ENCODE measurements around the gene PBX2.

PBX2 gene

DNA sequence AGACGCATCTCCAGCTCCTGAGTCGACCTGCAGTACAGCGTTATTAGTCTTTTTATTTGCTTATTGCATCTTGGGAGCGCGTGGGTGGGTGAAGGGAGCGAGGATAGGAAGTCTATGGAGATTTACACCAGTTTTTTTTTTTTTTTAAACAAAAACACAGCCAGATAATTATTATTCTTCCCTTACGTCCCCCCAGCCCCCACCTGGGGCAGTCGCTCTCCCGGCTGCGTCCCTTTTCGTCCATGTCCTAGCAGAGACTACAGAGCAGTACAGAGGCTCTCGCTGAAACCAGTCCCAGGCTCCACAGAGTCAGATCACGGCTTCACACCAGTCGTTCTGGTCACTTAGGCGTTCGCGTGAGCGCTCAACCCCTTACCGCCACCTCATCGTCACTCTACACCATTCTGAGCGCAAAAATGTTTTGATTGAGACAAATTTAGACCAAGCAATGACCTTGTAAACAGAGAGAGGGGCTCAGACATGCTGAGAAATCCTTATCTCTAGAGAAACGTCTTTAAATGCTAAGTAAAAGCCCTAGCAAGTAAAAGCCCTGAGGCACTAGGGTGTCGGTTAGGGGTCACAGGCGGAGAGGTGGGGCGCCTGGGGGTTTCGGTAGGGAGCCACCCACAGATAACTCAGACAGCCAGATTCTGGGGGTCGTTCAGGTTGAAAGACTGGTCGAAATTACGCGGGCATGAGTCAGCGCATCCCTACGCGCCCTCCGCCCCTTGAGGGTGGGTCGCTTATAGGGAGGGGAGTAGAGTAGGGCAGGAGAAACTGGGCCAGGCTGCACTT is 37.0 kb downstream of the PBX2 start:
- ATAC-seq (ENCODE audit: insufficient read depth, low read depth) (peak; percentile 32), DNase-seq (no peak)
- Histone ChIP-seq H3K4me1 (ENCODE audit: insufficient read depth, low read length) (peaks cover 25% of the 10 kb centered on the region), H3K9me3 (ENCODE audit: insufficient read depth, low read length, severe bottlenecking) (no peaks in the 10 kb centered on the region), H3K36me3 (ENCODE audit: insufficient read depth, low read length) (peaks cover 27% of the 10 kb centered on the region), H3K79me2 (ENCODE audit: insufficient read depth, low read length) (peaks cover 23% of the 10 kb centered on the region), H2AFZ (ENCODE audit: low read depth, low read length) (peak overlapping the region; percentile 96), H3K4me3 (ENCODE audit: low read depth in 1 of 2, low read length in 2 of 2) (peak overlapping the region; percentile 61 to 77; a peak in 3 of 4 replicates), H3K27me3 (ENCODE audit: insufficient read depth, low read length, poor library complexity) (no peaks in the 10 kb centered on the region), H4K20me1 (ENCODE audit: insufficient read depth, low read length) (peaks cover 9% of the 10 kb centered on the region; the same call in 1 of the 2 replicates), H3K4me2 (ENCODE audit: insufficient read depth, low read length) (peak overlapping the region; percentile 70), H3K27ac (ENCODE audit: low read length) (peak overlapping the region; percentile 83), H3K9ac (ENCODE audit: low read depth, low read length) (peak overlapping the region; percentile 71)
- TF ChIP-seq, protein P1, sequence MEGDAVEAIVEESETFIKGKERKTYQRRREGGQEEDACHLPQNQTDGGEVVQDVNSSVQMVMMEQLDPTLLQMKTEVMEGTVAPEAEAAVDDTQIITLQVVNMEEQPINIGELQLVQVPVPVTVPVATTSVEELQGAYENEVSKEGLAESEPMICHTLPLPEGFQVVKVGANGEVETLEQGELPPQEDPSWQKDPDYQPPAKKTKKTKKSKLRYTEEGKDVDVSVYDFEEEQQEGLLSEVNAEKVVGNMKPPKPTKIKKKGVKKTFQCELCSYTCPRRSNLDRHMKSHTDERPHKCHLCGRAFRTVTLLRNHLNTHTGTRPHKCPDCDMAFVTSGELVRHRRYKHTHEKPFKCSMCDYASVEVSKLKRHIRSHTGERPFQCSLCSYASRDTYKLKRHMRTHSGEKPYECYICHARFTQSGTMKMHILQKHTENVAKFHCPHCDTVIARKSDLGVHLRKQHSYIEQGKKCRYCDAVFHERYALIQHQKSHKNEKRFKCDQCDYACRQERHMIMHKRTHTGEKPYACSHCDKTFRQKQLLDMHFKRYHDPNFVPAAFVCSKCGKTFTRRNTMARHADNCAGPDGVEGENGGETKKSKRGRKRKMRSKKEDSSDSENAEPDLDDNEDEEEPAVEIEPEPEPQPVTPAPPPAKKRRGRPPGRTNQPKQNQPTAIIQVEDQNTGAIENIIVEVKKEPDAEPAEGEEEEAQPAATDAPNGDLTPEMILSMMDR (IDR thresholded peaks at IDR 0.05; ENCODE audit: borderline replicate concordance, extremely low read depth, low read length, poor library complexity, severe bottlenecking): no peak
- no peak for TF ChIP-seq EZH2 (IDR thresholded peaks at IDR 0.05; ENCODE audit: borderline replicate concordance, low read depth, low read length, severe bottlenecking)

DNA sequence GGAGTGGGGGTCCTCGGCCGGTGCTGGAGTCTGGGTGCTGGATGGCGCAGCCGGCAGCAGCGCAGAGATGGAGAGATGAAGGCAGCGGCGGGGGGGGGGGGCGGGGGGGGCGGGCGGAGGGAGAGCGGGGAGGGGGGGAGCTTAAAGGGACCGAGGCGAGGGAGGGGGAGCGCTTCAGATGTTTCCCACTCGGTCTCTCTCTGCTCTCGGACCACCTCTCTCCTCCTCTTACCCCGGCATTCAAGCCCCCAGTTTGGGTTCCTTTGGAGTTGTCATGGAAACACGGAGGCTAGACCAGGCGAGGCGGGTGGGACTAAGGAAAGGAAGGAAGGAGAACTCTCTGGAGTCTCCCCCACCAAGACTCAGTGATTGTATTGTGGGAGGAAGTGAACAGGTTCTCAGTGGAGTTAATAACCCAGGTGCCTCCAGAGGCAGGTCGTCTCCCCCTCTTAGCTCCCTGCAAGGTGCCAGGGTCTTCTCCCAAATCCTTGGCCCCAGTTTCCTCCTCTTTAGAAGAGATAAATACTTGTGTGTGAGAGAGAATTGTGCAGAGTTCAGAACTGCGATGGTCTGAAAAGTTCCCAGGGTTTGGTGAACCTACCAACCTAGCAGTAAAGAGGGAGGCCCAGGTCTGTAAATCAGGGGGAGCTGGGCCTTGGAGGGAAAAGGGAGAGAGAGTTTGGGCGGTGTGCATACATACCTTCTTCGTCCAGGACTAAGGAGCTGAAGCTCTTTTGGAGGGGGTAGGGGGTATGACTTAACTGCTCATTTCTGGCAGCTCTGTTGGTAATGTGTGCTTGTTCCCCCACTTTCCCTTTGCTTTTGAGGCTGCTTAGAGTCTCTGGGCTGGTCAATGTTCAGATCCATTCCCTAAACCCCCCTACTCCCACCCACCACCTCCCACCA is 37.9 kb downstream of the PBX2 start, which contains the start of gene PRRT1:
Gene PRRT1 (minus strand): TSS at position 77 of the 906 bp plus-strand sequence. CDS start 112 bp downstream, outside the sequence.
- H3K4me3 ChIP-seq (ENCODE audit: low read depth in 1 of 2, low read length in 2 of 2): no peak within 1 kb of the TSS
- H3K9ac ChIP-seq (ENCODE audit: low read depth, low read length): peak within 1 kb of the TSS; percentile 71; the same call in 1 of the 2 replicates
- peaks cover 18% of the 10 kb centered on the region for H3K36me3 ChIP-seq (ENCODE audit: insufficient read depth, low read length)
- H3K4me1 ChIP-seq (ENCODE audit: insufficient read depth, low read length): peaks cover 25% of the 10 kb centered on the region
- no peaks in the 10 kb centered on the region for H3K27me3 ChIP-seq (ENCODE audit: insufficient read depth, low read length, poor library complexity)
- no peak within 1 kb of the TSS for H3K27ac ChIP-seq (ENCODE audit: low read length)
- H3K79me2 ChIP-seq (ENCODE audit: insufficient read depth, low read length): peaks cover 23% of the 10 kb centered on the region
- DNase-seq (no peak), ATAC-seq (ENCODE audit: insufficient read depth, low read depth) (no peak)
- peak within 1 kb of the TSS; percentile 70; the same call in 1 of the 2 replicates for H3K4me2 ChIP-seq (ENCODE audit: insufficient read depth, low read length)
- H3K9me3 ChIP-seq (ENCODE audit: insufficient read depth, low read length, severe bottlenecking): no peaks in the 10 kb centered on the region
- H4K20me1 ChIP-seq (ENCODE audit: insufficient read depth, low read length): peaks cover 9% of the 10 kb centered on the region; the same call in 1 of the 2 replicates
- no peak within 1 kb of the TSS for H2AFZ ChIP-seq (ENCODE audit: low read depth, low read length)
- TF ChIP-seq, protein P1 (IDR thresholded peaks at IDR 0.05; ENCODE audit: borderline replicate concordance, extremely low read depth, low read length, poor library complexity, severe bottlenecking): no peak
- TF ChIP-seq EZH2 (IDR thresholded peaks at IDR 0.05; ENCODE audit: borderline replicate concordance, low read depth, low read length, severe bottlenecking): no peak

DNA sequence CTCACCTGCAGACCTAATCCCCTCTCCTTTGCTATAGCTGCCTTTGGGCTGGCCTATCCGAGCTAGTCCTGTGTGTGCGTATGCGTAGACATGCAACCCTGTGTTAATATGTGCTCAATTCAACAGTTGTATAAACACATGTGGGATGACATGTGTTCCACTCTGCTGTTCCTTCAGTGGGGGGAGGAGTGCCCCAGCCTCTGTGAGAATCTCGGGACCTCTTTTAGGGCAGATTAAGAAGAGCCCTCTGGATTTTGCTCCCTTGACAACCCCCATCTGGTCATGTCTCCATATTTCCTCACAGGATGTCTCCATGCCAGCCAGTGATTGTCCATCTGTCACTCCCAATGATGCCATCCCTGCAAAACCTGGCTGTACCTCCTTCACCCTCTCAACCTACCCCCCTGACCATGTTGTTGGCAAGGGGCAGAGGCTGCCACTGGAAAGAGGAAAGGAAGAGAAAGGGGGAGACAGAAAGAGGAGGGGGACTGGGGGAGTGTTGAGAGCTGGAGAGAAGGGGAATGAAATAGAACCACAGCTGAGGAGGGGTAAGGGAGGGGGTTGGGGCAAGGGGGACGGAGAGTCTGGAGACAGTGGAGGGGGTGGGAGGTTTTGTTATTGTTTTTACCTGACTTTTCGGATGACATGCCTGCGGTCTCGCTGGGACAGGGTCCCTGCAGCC is 38.7 kb downstream of the PBX2 start:
- ATAC-seq (ENCODE audit: insufficient read depth, low read depth) (no peak), DNase-seq (no peak)
- Histone ChIP-seq H3K36me3 (ENCODE audit: insufficient read depth, low read length) (peaks cover 10% of the 10 kb centered on the region), H3K4me1 (ENCODE audit: insufficient read depth, low read length) (peaks cover 25% of the 10 kb centered on the region), H3K4me3 (ENCODE audit: low read depth in 1 of 2, low read length in 2 of 2) (no peak overlapping the region), H3K9me3 (ENCODE audit: insufficient read depth, low read length, severe bottlenecking) (no peaks in the 10 kb centered on the region), H3K27ac (ENCODE audit: low read length) (no peak overlapping the region), H4K20me1 (ENCODE audit: insufficient read depth, low read length) (peaks cover 9% of the 10 kb centered on the region; the same call in 1 of the 2 replicates), H3K9ac (ENCODE audit: low read depth, low read length) (no peak overlapping the region), H2AFZ (ENCODE audit: low read depth, low read length) (no peak overlapping the region), H3K79me2 (ENCODE audit: insufficient read depth, low read length) (peaks cover 20% of the 10 kb centered on the region), H3K27me3 (ENCODE audit: insufficient read depth, low read length, poor library complexity) (peaks cover 7% of the 10 kb centered on the region), H3K4me2 (ENCODE audit: insufficient read depth, low read length) (no peak overlapping the region)
- no peak for TF ChIP-seq EZH2 (IDR thresholded peaks at IDR 0.05; ENCODE audit: borderline replicate concordance, low read depth, low read length, severe bottlenecking)
- TF ChIP-seq, protein P1 (IDR thresholded peaks at IDR 0.05; ENCODE audit: borderline replicate concordance, extremely low read depth, low read length, poor library complexity, severe bottlenecking): no peak

Measured in DND-41 (cell line).